Measurements from ENCODE around the gene EXOC1. TPM values are rescaled to one million over a fixed set of nuclear protein-coding genes. Genes with fewer than 3 reads are reported as not detected.

Gene EXOC1
- total RNA-seq, 4 donors from 2014 or later = 14.8 to 22.3 (median 20.3) TPM

DNA sequence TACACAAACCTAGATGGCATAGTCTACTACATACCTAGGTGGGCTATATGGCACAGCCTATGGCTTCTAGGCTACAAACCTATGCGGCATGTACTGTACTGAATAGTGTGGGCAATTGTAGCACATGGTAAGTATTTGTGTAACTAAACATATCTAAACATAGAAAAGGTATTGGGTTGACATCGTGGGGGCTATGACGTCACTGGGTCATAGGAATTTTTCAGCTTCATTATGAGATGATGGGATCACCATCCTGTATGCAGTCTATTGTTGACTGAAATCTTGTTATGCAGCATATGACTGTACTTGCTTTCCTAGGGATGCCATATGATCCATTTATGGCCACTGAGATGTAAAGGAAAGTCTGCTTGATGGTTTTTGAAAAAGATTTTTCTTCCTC, 35.8 kb upstream of the EXOC1 start:
- Histone ChIP-seq H3K9me3 (no peaks in the 10 kb centered on the region), H3K27ac (no peak overlapping the region), H3K4me1 (no peaks in the 10 kb centered on the region), H3K27me3 (no peaks in the 10 kb centered on the region), H3K36me3 (no peaks in the 10 kb centered on the region), H3K4me3 (no peak overlapping the region)
- no peak for DNase-seq
- TF ChIP-seq, protein P1, sequence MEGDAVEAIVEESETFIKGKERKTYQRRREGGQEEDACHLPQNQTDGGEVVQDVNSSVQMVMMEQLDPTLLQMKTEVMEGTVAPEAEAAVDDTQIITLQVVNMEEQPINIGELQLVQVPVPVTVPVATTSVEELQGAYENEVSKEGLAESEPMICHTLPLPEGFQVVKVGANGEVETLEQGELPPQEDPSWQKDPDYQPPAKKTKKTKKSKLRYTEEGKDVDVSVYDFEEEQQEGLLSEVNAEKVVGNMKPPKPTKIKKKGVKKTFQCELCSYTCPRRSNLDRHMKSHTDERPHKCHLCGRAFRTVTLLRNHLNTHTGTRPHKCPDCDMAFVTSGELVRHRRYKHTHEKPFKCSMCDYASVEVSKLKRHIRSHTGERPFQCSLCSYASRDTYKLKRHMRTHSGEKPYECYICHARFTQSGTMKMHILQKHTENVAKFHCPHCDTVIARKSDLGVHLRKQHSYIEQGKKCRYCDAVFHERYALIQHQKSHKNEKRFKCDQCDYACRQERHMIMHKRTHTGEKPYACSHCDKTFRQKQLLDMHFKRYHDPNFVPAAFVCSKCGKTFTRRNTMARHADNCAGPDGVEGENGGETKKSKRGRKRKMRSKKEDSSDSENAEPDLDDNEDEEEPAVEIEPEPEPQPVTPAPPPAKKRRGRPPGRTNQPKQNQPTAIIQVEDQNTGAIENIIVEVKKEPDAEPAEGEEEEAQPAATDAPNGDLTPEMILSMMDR (IDR thresholded peaks at IDR 0.05 in 4 of 5, conservative IDR thresholded peaks at IDR 0.05 in 1 of 5) = no peak
- no peak for TF ChIP-seq POLR2A (IDR thresholded peaks at IDR 0.05)
- ATAC-seq = no peak
- in situ Hi-C loops (cut with MboI; ENCODE audit: low sequenced_read_pairs in 4 of 4) (no loop called here), intact Hi-C loops (cut with DNase I; ENCODE audit: low total_unique reads) (no loop called here)

DNA sequence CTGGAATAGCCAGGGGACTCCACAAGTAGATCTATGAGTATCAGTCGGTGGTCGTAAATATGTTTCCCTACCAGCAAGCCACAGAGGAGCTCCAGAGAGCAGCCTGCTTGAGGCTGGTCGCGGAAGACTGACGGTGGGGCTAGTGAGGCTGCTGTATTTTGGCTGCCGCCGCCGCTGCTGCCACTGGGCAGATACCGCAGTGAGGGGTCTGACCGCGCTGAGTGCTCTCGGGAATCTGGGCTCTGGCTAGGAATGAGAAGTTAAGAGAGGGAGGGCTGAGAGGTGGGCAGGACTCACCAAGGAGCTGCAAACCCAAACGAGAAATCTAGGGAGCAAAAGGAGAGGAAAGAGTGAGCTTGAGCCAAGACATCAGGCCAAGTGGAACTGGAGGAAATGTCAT, 33.8 kb upstream of the EXOC1 start, which contains the start of gene EXOC1L:
EXOC1L (plus strand) TSS at position 157 of the 400 bp plus-strand sequence; CDS start at position 394, 237 bp downstream.
- no peak within 1 kb of the TSS for H3K4me3 ChIP-seq
- intact Hi-C loops (cut with DNase I; ENCODE audit: low total_unique reads) = no loop called here
- DNase-seq (no peak), ATAC-seq (no peak)
- in situ Hi-C loops (cut with MboI; ENCODE audit: low sequenced_read_pairs in 4 of 4) = no loop called here
- no peaks in the 10 kb centered on the region for H3K27me3 ChIP-seq
- no peaks in the 10 kb centered on the region for H3K4me1 ChIP-seq
- no peak within 1 kb of the TSS for H3K27ac ChIP-seq
- no peak for TF ChIP-seq POLR2A (IDR thresholded peaks at IDR 0.05)
- TF ChIP-seq, protein P1 (IDR thresholded peaks at IDR 0.05 in 4 of 5, conservative IDR thresholded peaks at IDR 0.05 in 1 of 5) = no peak
- no peaks in the 10 kb centered on the region for H3K9me3 ChIP-seq
- H3K36me3 ChIP-seq = no peaks in the 10 kb centered on the region

DNA sequence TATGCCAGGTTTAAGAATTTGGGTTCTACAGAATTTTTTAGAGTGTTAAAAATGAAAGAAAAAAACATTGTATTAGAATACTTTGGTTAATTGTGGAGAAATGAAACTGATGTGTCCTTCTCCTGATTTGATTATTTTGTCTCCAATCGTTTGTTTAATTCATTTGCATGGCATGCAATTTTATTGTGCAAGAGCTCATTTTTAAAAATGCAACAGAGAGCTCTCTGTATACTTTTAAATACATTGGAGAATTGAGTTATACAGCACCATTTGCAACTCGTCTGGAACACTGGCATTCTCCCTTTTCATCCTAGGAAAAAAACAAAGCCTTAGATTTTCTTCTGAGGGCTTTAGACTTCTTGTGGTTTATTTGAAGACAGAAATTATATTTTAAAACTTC, 33.2 kb upstream of the EXOC1 start:
- intact Hi-C loops (cut with DNase I; ENCODE audit: low total_unique reads) (no loop called here), in situ Hi-C loops (cut with MboI; ENCODE audit: low sequenced_read_pairs in 4 of 4) (no loop called here)
- no peak overlapping the region for H3K4me3 ChIP-seq
- no peaks in the 10 kb centered on the region for H3K4me1 ChIP-seq
- H3K9me3 ChIP-seq = no peaks in the 10 kb centered on the region
- ATAC-seq = no peak
- no peaks in the 10 kb centered on the region for H3K36me3 ChIP-seq
- TF ChIP-seq, protein P1 (IDR thresholded peaks at IDR 0.05 in 4 of 5, conservative IDR thresholded peaks at IDR 0.05 in 1 of 5) = no peak
- TF ChIP-seq POLR2A (IDR thresholded peaks at IDR 0.05) = no peak
- no peak for DNase-seq
- H3K27ac ChIP-seq = no peak overlapping the region
- H3K27me3 ChIP-seq = no peaks in the 10 kb centered on the region

DNA sequence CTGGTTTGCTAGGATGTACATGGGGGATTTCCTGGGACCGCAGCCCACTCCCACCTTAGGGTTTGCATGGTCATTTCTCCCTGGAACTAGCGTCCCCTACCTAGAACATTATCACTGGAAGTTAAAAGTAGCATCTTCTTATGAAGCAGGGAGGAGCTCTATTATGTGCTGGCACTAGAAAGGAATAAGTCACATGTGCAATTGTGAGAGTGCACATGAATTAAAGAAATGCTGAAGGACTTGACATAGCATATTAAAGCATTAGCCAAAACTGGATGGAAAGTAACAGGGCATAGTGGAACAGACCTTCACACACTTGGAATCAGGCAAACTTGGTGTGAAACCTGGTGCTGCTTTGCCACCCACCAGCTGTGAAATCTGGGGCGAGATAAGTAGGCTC, 31.1 kb upstream of the EXOC1 start:
- H3K9me3 ChIP-seq = no peaks in the 10 kb centered on the region
- no peaks in the 10 kb centered on the region for H3K36me3 ChIP-seq
- H3K27me3 ChIP-seq = no peaks in the 10 kb centered on the region
- no peak overlapping the region for H3K27ac ChIP-seq
- H3K4me3 ChIP-seq = no peak overlapping the region
- DNase-seq (no peak), ATAC-seq (no peak)
- no peaks in the 10 kb centered on the region for H3K4me1 ChIP-seq
- TF ChIP-seq, protein P1 (IDR thresholded peaks at IDR 0.05 in 4 of 5, conservative IDR thresholded peaks at IDR 0.05 in 1 of 5) = no peak
- no peak for TF ChIP-seq POLR2A (IDR thresholded peaks at IDR 0.05)
- in situ Hi-C loops (cut with MboI; ENCODE audit: low sequenced_read_pairs in 4 of 4) = no loop called here
- intact Hi-C loops (cut with DNase I; ENCODE audit: low total_unique reads) = no loop called here

DNA sequence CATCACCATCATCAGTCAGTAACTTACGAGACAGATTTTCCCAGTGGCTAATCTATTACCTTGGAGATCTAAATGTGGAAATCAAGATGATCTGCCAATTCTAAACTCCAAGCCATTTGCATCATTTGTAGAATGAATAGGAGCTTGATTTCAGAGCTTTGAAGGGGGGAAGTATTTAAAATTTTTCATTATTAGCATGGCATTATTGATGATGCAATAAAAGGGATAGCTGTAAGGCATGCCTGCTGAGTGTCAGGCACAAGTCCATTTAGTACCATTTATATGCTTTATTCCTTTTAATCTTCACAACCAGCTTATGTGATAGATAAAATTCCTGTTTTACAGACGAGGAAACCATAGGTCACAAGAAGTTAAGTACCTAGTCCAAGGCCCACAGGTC, 28.6 kb upstream of the EXOC1 start:
- no peaks in the 10 kb centered on the region for H3K9me3 ChIP-seq
- no peaks in the 10 kb centered on the region for H3K36me3 ChIP-seq
- in situ Hi-C loops (cut with MboI; ENCODE audit: low sequenced_read_pairs in 4 of 4) = no loop called here
- H3K4me1 ChIP-seq = no peaks in the 10 kb centered on the region
- DNase-seq (no peak), ATAC-seq (no peak)
- TF ChIP-seq, protein P1 (IDR thresholded peaks at IDR 0.05 in 4 of 5, conservative IDR thresholded peaks at IDR 0.05 in 1 of 5) = no peak
- no peak for TF ChIP-seq POLR2A (IDR thresholded peaks at IDR 0.05)
- H3K27ac ChIP-seq = no peak overlapping the region
- no peak overlapping the region for H3K4me3 ChIP-seq
- peaks cover 0 to 2% (median 0%) of the 10 kb centered on the region in 3 donors for H3K27me3 ChIP-seq
- intact Hi-C loops (cut with DNase I; ENCODE audit: low total_unique reads) = no loop called here
